Kidney (tissue), 14 donors: ENCODE data around the gene TNFSF10. TPM values are rescaled to one million over a fixed set of nuclear protein-coding genes. Genes with fewer than 3 reads are reported as not detected.
"Not testable (repeated sequence)": the region's sequence is repeated elsewhere in the genome, so short reads cannot be mapped to it uniquely, and the experiment has no call there.

Experiments used
- DNase-seq, 5 donors: peaks; one replicate each; pipeline ENCODE4 v3.0.0-alpha.2; 2013 to 2020
- FAIRE-seq: peaks from 2 replicates; lab custom pipeline; 2012; peaks lifted over from hg19 to GRCh38; lab: Jason Lieb, UNC
- H3K27ac ChIP-seq, 2 donors: one replicate each; pipeline ENCODE4 v1.7.0; 2013; ENCODE audit warnings: low read depth in 2 of 2, low read length in 2 of 2, inconsistent platforms in 1 of 2
- H3K27me3 ChIP-seq: one replicate; pipeline ENCODE4 v1.7.1; 2013; ENCODE audit warnings: low read length, inconsistent platforms; ENCODE audit not compliant: control insufficient read depth, insufficient read depth
- H3K36me3 ChIP-seq, 3 donors: one replicate each; pipeline versions ENCODE4 v1.7.0 to v1.7.1; 2013; ENCODE audit warnings: low read length in 3 of 3, control low read depth in 1 of 3, inconsistent platforms in 1 of 3; ENCODE audit not compliant: insufficient read depth in 3 of 3, control insufficient read depth in 2 of 3
- H3K4me1 ChIP-seq, 3 donors: one replicate each; pipeline versions ENCODE4 v1.7.0 to v1.7.1; 2013; ENCODE audit warnings: low read length in 3 of 3, inconsistent platforms in 1 of 3, low read depth in 1 of 3; ENCODE audit not compliant: control insufficient read depth in 2 of 3, insufficient read depth in 2 of 3
- H3K4me3 ChIP-seq, 3 donors: one replicate each; pipeline versions ENCODE4 v1.7.0 to v1.8.1; 2013; ENCODE audit warnings: low read length in 3 of 3, control low read depth in 1 of 3, inconsistent platforms in 1 of 3
- H3K9ac ChIP-seq, 3 donors: one replicate each; pipeline versions ENCODE4 v1.7.0 to v1.7.1; 2013; ENCODE audit warnings: low read length in 3 of 3, control low read depth in 1 of 3, inconsistent platforms in 1 of 3
- H3K9me3 ChIP-seq, 3 donors: one replicate each; pipeline versions ENCODE4 v1.7.0 to v1.7.1; 2013; ENCODE audit warnings: low read length in 3 of 3, control low read depth in 1 of 3, inconsistent platforms in 1 of 3; ENCODE audit not compliant: control insufficient read depth in 2 of 3, insufficient read depth in 1 of 3
- intact Hi-C: fragments of 100-400 bp; cut with DNase I; formaldehyde crosslinking; loops from one replicate; pipeline ENCODE4 v1.11.1; 2022
- polyA plus RNA-seq: library from polyadenylated mRNA; stranded (reverse); fragments of 350-450 nt; fragmentation: Illumina TruSeq; extraction: RNeasy Lipid Tissue Mini Kit (QIAGEN cat#74804); gene quantifications from one replicate; pipeline ENCODE4 v1.2.3, GENCODE V29; 2014; ENCODE audit warnings: low read depth, low replicate concordance; ENCODE audit not compliant: insufficient read depth
- total RNA-seq: library from RNA; stranded (reverse); fragmentation: NEBNext Ultra II Directional; extraction: Animal tissue kit (Norgen Biotek cat#: 25700); gene quantifications from one replicate; pipeline ENCODE4 v1.2.1, GENCODE V29; 2021
- TF ChIP-seq, protein P1 (sequence below): IDR thresholded peaks from 3 replicates; pipeline ENCODE4 v1.5.1; 2012; ENCODE audit warnings: mild to moderate bottlenecking, moderate library complexity, borderline replicate concordance; ENCODE audit not compliant: insufficient read depth; ENCODE audit errors: extremely low read depth
- donor health status: control.
- donor health status: control.
- donor health status: control.
- donor health status: control.
- donor health status: control.
- donor health status: DM: yes; HTN: yes; CAD: no.
- donor health status: Normal renal cell carcinoma (clear cell type).

TNFSF10 gene
- total and polyA plus RNA-seq, 2 donors from 2014 or later = 75.4 to 277 TPM

DNA sequence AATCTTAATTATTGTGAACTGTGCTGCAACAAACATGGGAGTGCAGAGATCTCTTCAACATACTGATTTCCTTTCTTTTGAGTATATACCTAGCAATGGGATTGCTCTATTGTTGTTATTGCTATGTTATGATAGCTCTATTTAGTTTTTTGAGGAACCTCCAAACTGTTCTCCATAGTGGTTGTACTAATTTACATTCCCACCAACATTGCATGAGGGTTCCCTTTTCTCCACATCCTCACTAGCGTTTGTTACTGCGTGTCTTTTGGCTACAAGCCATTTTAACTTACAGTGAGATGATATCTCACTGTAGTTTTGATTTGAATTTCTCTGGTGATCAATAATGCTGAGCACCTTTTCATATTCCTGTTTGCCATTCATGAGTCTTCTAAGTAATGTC lies 45.5 kb upstream of the TNFSF10 start:
- Histone ChIP-seq H3K27me3 (no peaks in the 10 kb centered on the region), H3K4me1 (peaks cover 0 to 5% (median 4%) of the 10 kb centered on the region in 3 donors), H3K9ac (no peak overlapping the region), H3K36me3 (no peaks in the 10 kb centered on the region), H3K4me3 (no peak overlapping the region), H3K9me3 (peaks cover 0 to 8% (median 0%) of the 10 kb centered on the region in 3 donors), H3K27ac (no peak overlapping the region)
- FAIRE-seq (no peak), DNase-seq (no peak)
- intact Hi-C loops = no loop called here
- TF ChIP-seq, protein P1, sequence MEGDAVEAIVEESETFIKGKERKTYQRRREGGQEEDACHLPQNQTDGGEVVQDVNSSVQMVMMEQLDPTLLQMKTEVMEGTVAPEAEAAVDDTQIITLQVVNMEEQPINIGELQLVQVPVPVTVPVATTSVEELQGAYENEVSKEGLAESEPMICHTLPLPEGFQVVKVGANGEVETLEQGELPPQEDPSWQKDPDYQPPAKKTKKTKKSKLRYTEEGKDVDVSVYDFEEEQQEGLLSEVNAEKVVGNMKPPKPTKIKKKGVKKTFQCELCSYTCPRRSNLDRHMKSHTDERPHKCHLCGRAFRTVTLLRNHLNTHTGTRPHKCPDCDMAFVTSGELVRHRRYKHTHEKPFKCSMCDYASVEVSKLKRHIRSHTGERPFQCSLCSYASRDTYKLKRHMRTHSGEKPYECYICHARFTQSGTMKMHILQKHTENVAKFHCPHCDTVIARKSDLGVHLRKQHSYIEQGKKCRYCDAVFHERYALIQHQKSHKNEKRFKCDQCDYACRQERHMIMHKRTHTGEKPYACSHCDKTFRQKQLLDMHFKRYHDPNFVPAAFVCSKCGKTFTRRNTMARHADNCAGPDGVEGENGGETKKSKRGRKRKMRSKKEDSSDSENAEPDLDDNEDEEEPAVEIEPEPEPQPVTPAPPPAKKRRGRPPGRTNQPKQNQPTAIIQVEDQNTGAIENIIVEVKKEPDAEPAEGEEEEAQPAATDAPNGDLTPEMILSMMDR = no peak

DNA sequence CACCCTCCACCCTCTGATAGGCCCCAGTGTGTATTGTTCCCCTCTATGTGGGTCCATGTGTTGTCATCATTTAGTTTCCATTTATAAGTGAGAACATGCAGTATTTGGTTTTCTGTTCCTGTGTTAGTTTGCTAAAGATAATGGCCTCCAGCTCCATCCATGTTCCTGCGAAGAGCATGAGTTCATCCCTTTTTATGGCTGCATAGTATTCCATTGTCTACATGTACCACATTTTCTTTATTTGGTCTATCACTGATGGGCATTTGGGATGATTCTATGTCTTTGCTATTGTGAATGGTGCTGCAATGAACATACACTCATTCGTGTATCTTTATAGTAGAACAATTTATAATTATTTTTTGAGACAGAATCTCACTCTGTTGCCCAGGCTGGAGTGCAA lies 43.6 kb upstream of the TNFSF10 start:
- DNase-seq, H3K36me3 ChIP-seq, H3K9ac ChIP-seq, H3K27ac ChIP-seq, H3K9me3 ChIP-seq, FAIRE-seq, H3K27me3 ChIP-seq, intact Hi-C loops, H3K4me3 ChIP-seq: not testable (repeated sequence)
- H3K4me1 ChIP-seq = peaks cover 3 to 19% (median 11%) of the 10 kb centered on the region in 3 donors

DNA sequence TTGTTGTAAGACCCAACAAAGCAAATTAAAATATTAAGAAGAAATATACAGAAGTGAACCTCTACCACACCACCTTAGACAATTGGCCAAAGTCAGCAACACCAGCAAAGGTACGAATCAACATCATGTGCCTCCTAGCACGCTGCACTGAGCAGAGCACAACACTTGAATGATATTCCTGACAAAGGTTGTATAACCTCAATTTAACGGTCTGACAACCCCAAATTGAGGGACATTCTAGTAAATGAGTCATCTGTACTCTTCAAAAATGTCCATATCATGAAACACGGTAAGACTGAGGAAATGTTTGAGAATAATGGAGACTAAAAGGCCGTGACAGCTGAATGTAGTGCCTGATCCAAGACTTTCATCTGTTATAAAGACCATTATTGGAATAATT lies 41.3 kb upstream of the TNFSF10 start:
- Histone ChIP-seq H3K27ac (peak overlapping the region; percentile 41 to 94), H3K9me3 (no peaks in the 10 kb centered on the region), H3K27me3 (no peaks in the 10 kb centered on the region), H3K36me3 (no peaks in the 10 kb centered on the region), H3K9ac (no peak overlapping the region), H3K4me3 (no peak overlapping the region), H3K4me1 (peaks cover 3 to 21% (median 12%) of the 10 kb centered on the region in 3 donors)
- intact Hi-C loops = no loop called here
- DNase-seq (peak in 3 of 5 donors; percentile 36 to 77 (median 67)), FAIRE-seq (no peak)
- TF ChIP-seq, protein P1 = no peak

DNA sequence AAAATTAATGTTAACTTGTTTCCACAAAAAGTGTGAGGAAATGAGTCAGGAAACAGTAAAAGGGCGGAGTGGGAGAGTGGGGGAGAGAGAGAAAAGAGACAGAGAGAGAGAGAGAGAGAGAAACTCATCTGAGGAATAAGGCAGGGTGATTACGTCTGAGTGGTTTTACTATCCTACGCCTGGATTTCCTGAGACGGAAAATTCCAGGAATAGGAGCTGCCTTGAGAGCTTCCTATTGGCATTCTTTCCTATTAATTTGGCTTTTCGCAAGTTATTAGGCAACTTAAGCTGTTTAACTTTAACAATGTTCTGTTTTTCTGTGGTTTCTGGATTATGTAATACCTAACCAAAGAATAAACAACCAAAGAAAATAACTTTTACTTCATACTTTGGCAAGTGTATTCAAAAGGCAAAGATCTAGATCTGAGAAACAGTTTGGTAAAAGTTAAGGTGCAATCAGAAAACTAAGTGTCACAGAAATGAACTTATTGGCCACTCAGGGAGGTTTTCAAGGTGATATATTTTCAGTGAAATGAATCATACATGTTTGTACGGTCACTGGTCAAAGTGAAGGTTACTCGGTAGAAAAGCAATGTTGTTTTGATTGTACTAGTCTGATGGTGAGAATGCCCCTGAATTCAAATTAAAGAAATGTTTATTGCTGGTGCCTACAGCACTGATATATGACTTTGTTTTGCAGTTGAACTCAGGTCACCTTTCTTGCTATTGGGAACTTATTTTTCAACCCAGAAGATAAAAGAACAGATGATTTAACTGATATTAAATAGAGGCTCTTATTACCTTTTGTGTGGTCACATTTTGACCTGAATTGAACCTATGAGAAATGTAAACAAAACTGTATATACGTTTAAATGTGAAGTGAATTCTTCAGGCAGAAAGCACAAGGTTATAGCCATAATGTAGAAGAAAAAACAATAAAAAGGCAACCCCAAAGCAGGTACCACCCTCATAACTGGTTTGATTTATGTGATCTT lies 39.9 kb upstream of the TNFSF10 start:
- peak overlapping the region in 1 of 3 donors; percentile 42 for H3K9ac ChIP-seq

More for the DNA sequence above, 39.9 kb upstream of the TNFSF10 start:
- FAIRE-seq = peak; percentile 94
- Histone ChIP-seq H3K4me3 (peak overlapping the region; percentile 2 to 36 (median 3)), H3K36me3 (no peaks in the 10 kb centered on the region), H3K27me3 (no peaks in the 10 kb centered on the region), H3K9me3 (no peaks in the 10 kb centered on the region), H3K4me1 (peaks cover 3 to 21% (median 12%) of the 10 kb centered on the region in 3 donors), H3K27ac (peak overlapping the region; percentile 82 to 94)
- peak in 3 of 5 donors; percentile 21 to 84 (median 83) for DNase-seq
- intact Hi-C loops = no loop called here
- TF ChIP-seq, protein P1 = no peak
